Panc1 (cell line): ENCODE results near the gene KAT6B.

Experiments used
- CTCF ChIP-seq: fragments of 450-650 bp; IDR thresholded peaks from 2 replicates; pipeline ENCODE4 v1.5.1; 2017; ENCODE audit warnings: mild to moderate bottlenecking
- POLR2AphosphoS5 ChIP-seq: IDR thresholded peaks from 2 replicates; pipeline ENCODE4 v1.6.1; 2012; ENCODE audit warnings: mild to moderate bottlenecking, low read depth, low read length, moderate library complexity
- REST ChIP-seq, 2 experiments: IDR thresholded peaks; 2 replicates each; pipeline ENCODE4 v1.6.1; 2011 to 2012; ENCODE audit warnings: low read depth in 2 of 2, control low read depth in 1 of 2, low read length in 1 of 2, mild to moderate bottlenecking in 1 of 2, moderate library complexity in 1 of 2; ENCODE audit not compliant: insufficient read depth in 1 of 2
- TCF7L2 ChIP-seq: IDR thresholded peaks from 2 replicates; pipeline ENCODE4 v1.6.1; 2011; ENCODE audit warnings: mild to moderate bottlenecking, low read depth, low read length, inconsistent platforms

DNA sequence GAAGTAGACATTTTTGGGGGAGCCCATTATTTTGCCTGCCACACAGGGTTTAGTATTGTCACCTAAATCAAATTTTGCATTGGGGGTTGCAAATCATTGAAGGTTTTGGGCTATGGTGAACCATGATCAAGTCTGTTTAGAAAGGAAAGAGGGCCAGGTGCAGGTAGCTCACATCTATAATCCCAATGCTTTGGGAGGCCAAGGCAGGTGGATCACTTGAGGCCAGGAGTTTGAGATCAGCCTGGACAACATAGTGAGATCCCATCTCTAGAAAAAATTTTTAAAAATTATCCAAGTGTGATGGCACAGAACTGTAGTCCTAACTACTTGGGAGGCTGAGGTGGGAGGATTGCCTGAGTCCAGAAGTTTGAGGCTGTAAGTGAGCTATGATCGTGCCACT is 31.2 kb downstream of the KAT6B start:
- TF ChIP-seq POLR2AphosphoS5 = no peak
- no peak for TF ChIP-seq CTCF
- no peak for TF ChIP-seq REST (IDR thresholded peaks at IDR 0.05; ENCODE audit: insufficient read depth in 1 of 2, low read depth in 2 of 2, low read length in 1 of 2)
- TF ChIP-seq TCF7L2 = no peak
